HepG2 (cell line): ENCODE results near the gene SREBF1. TPM values are rescaled to one million over a fixed set of nuclear protein-coding genes. Genes with fewer than 3 reads are reported as not detected.
A peak's percentile ranks its signal among the peaks of the same experiment; 100 is the strongest.

Source experiments
- ATAD3A ChIP-seq: sonication (generic); formaldehyde crosslinking; IDR thresholded peaks from 2 replicates; pipeline ENCODE4 v1.4.0; 2020; ENCODE audit warnings: missing genetic modification reagents
- CREB1 ChIP-seq, 2 experiments: fragments of 450-650 bp in 1 of 2; IDR thresholded peaks; 2 replicates each; pipeline ENCODE4 v1.6.1; 2016 to 2017; ENCODE audit warnings: control low read depth in 1 of 2, mild to moderate bottlenecking in 1 of 2, missing compliant biosample characterization in 1 of 2, missing genetic modification characterization in 1 of 2
- ETV5 ChIP-seq: IDR thresholded peaks from 2 replicates; pipeline ENCODE4 v1.6.1; 2018; ENCODE audit warnings: missing biosample characterization, missing genetic modification reagents, inconsistent platforms, borderline replicate concordance
- FOXA3 ChIP-seq: IDR thresholded peaks from 2 replicates; pipeline ENCODE4 v1.6.1; 2016; ENCODE audit warnings: missing genetic modification reagents, missing compliant biosample characterization
- GABPB1 ChIP-seq: IDR thresholded peaks from 2 replicates; pipeline ENCODE4 v1.6.1; 2016; ENCODE audit warnings: mild to moderate bottlenecking, missing genetic modification reagents, moderate library complexity, missing compliant biosample characterization
- JUN ChIP-seq: sonication (generic); formaldehyde crosslinking; IDR thresholded peaks from 2 replicates; pipeline ENCODE4 v1.4.0; 2020; ENCODE audit warnings: mild to moderate bottlenecking, missing genetic modification reagents
- MAZ ChIP-seq, 2 experiments: sonication (generic) in 1 of 2; formaldehyde crosslinking in 1 of 2; IDR thresholded peaks; 2 replicates each; pipeline versions ENCODE4 v1.5.0 to v1.6.1; 2012 to 2020; ENCODE audit warnings: low read depth in 2 of 2, mild to moderate bottlenecking in 2 of 2, borderline replicate concordance in 1 of 2, improper control_type of control experiment in 1 of 2, low read length in 1 of 2, missing genetic modification reagents in 1 of 2, moderate library complexity in 1 of 2
- MEF2D ChIP-seq: sonication (generic); formaldehyde crosslinking; IDR thresholded peaks from 2 replicates; pipeline ENCODE4 v1.5.1; 2020; ENCODE audit warnings: mild to moderate bottlenecking, missing genetic modification reagents
- NR2F6 ChIP-seq, 2 experiments: IDR thresholded peaks; 2 replicates each; pipeline ENCODE4 v1.6.1; 2016; ENCODE audit warnings: antibody characterized with exemption in 1 of 2, mild to moderate bottlenecking in 1 of 2
- PHF8 ChIP-seq: sonication (generic); formaldehyde crosslinking; IDR thresholded peaks from 2 replicates; pipeline ENCODE4 v1.5.0; 2020; ENCODE audit warnings: missing genetic modification reagents
- RAD51 ChIP-seq: fragments of 450-650 bp; IDR thresholded peaks from 2 replicates; pipeline ENCODE4 v1.6.1; 2016; ENCODE audit warnings: borderline replicate concordance
- SP2 ChIP-seq: sonication (generic); formaldehyde crosslinking; IDR thresholded peaks from 2 replicates; pipeline ENCODE4 v1.5.1; 2020; ENCODE audit warnings: mild to moderate bottlenecking, missing genetic modification reagents
- ZFP90 ChIP-seq: sonication (generic); formaldehyde crosslinking; IDR thresholded peaks from 2 replicates; pipeline ENCODE4 v1.8.0; 2022; ENCODE audit warnings: missing genetic modification reagents, mild to moderate bottlenecking, inconsistent platforms, borderline replicate concordance
- ZNF331 ChIP-seq: sonication (generic); formaldehyde crosslinking; IDR thresholded peaks from 2 replicates; pipeline ENCODE4 v1.4.0; 2020; ENCODE audit warnings: missing genetic modification reagents
- ZNF567 ChIP-seq: sonication (generic); formaldehyde crosslinking; IDR thresholded peaks from 2 replicates; pipeline ENCODE4 v1.8.1; 2023; ENCODE audit warnings: mild to moderate bottlenecking, missing genetic modification reagents, borderline replicate concordance
- ZNF614 ChIP-seq: IDR thresholded peaks from 2 replicates; pipeline ENCODE4 v1.6.1; 2018; ENCODE audit warnings: missing biosample characterization, missing genetic modification reagents, inconsistent platforms, borderline replicate concordance
- polyA plus RNA-seq, 8 experiments: library from polyadenylated mRNA; depleted of rRNA in 3 of 8; stranded (reverse) in 7 of 8; unstranded in 1 of 8; fragments of >200 nt; fragmentation: Illumina TruSeq in 4 of 8; extraction: Trizol in 4 of 8; gene quantifications; 2 replicates each; pipeline versions ENCODE4 v1.2.1 to v1.2.3, GENCODE V29; 2011 to 2016; ENCODE audit warnings: low read depth in 4 of 8, missing spikeins in 1 of 8, mixed read lengths in 1 of 8; ENCODE audit not compliant: insufficient read depth in 1 of 8
- total RNA-seq, 5 experiments: library from RNA; depleted of rRNA; stranded (reverse); fragments of >200 nt; fragmentation: Illumina TruSeq; extraction: Trizol; gene quantifications; 2 replicates each; pipeline ENCODE4 v1.2.3, GENCODE V29; 2016; ENCODE audit warnings: low read depth in 1 of 5
- TF ChIP-seq, protein P1 (sequence below), 2 experiments: fragments of 450-650 bp in 1 of 2; sonication (generic) in 1 of 2; formaldehyde crosslinking in 1 of 2; IDR thresholded peaks; 2 replicates each; pipeline versions ENCODE4 v1.6.1 to v1.8.0; 2016 to 2022; ENCODE audit warnings: antibody characterized with exemption in 1 of 2, mild to moderate bottlenecking in 1 of 2, missing genetic modification reagents in 1 of 2
- TF ChIP-seq, protein P2 (sequence below): IDR thresholded peaks from 2 replicates; pipeline ENCODE4 v1.6.1; 2018; ENCODE audit warnings: missing genetic modification reagents, mild to moderate bottlenecking, missing compliant biosample characterization

Gene SREBF1
- total and polyA plus RNA-seq, 2 of the 13 experiments (the other 11 are each of a cell fraction or from before 2014, with no cell fraction given) = 34.3 to 38.0 TPM

DNA sequence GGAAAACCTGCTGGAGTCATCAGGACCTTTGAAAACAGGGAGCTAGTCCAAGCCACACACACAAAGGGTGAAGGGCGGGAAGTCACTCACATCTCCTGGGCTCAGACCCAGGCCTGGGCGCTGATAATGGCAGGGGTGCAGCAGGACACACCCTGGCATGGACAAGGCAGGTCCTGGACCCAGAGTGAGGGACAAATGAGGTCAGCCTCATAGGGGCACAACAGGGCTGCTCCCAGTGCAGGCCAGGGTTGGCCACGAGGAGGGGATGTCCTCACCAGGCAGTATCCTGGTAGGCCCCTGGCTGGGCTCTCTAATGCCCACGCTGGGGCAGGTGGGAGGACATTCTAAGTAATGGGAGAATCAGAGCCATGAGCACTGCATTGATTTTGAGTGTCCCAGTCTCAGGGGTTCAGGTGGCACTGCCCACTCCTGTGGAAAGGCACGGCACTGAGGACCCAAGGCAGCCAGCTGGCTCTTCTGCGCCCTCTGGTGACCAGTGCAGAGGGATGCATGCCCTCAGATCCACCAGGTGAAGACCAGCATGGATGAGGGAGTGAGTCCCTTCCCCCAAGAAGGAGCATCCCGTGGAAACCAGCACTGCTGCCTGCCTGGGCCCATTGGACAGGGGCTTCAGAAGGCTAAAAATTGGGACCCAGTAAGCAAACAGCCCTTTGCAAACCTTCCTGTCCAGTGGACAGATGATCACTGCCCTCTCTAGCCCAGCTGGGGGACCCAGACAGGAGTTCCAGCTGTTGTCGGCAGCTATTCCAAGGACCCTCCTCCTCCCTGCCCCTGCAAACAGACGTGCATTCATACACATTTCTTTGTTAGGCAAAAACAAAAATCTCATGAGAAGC is 23.4 kb upstream of the SREBF1 start (continued):
- TF ChIP-seq, protein P1, sequence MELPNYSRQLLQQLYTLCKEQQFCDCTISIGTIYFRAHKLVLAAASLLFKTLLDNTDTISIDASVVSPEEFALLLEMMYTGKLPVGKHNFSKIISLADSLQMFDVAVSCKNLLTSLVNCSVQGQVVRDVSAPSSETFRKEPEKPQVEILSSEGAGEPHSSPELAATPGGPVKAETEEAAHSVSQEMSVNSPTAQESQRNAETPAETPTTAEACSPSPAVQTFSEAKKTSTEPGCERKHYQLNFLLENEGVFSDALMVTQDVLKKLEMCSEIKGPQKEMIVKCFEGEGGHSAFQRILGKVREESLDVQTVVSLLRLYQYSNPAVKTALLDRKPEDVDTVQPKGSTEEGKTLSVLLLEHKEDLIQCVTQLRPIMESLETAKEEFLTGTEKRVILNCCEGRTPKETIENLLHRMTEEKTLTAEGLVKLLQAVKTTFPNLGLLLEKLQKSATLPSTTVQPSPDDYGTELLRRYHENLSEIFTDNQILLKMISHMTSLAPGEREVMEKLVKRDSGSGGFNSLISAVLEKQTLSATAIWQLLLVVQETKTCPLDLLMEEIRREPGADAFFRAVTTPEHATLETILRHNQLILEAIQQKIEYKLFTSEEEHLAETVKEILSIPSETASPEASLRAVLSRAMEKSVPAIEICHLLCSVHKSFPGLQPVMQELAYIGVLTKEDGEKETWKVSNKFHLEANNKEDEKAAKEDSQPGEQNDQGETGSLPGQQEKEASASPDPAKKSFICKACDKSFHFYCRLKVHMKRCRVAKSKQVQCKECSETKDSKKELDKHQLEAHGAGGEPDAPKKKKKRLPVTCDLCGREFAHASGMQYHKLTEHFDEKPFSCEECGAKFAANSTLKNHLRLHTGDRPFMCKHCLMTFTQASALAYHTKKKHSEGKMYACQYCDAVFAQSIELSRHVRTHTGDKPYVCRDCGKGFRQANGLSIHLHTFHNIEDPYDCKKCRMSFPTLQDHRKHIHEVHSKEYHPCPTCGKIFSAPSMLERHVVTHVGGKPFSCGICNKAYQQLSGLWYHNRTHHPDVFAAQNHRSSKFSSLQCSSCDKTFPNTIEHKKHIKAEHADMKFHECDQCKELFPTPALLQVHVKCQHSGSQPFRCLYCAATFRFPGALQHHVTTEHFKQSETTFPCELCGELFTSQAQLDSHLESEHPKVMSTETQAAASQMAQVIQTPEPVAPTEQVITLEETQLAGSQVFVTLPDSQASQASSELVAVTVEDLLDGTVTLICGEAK (IDR thresholded peaks at IDR 0.05) = no peak
- TF ChIP-seq, protein P1 (CRISPR knock-in tag; IDR thresholded peaks at IDR 0.05) = no peak
- TF ChIP-seq NR2F6 (IDR thresholded peaks at IDR 0.05) = no peak
- TF ChIP-seq NR2F6 (CRISPR knock-in tag; IDR thresholded peaks at IDR 0.05) = peak; percentile 54; the same call in 1 of the 2 replicates
- no peak for TF ChIP-seq ZNF567 (CRISPR knock-in tag)
- TF ChIP-seq ETV5 (CRISPR knock-in tag) = peak; percentile 24; the same call in 1 of the 2 replicates
- no peak for TF ChIP-seq SP2 (CRISPR knock-in tag)
- peak; percentile 33; the same call in 1 of the 2 replicates for TF ChIP-seq GABPB1 (CRISPR knock-in tag)
- TF ChIP-seq FOXA3 = 0 out of 2 replicates have a peak, but pooled peaks have one; percentile 13
- TF ChIP-seq ZFP90 (CRISPR knock-in tag) = no peak
- no peak for TF ChIP-seq ATAD3A
- no peak for TF ChIP-seq MEF2D (CRISPR knock-in tag)
- no peak for TF ChIP-seq JUN (CRISPR knock-in tag)
- TF ChIP-seq MAZ (IDR thresholded peaks at IDR 0.05; ENCODE audit: borderline replicate concordance, low read depth, low read length) = no peak
- no peak for TF ChIP-seq MAZ (CRISPR knock-in tag; IDR thresholded peaks at IDR 0.05; ENCODE audit: low read depth)
- TF ChIP-seq CREB1 (IDR thresholded peaks at IDR 0.05) = no peak
- no peak for TF ChIP-seq CREB1 (CRISPR knock-in tag; IDR thresholded peaks at IDR 0.05)
- no peak; the same call in 1 of the 2 replicates for TF ChIP-seq ZNF331 (CRISPR knock-in tag)
- no peak for TF ChIP-seq PHF8
- TF ChIP-seq, protein P2, sequence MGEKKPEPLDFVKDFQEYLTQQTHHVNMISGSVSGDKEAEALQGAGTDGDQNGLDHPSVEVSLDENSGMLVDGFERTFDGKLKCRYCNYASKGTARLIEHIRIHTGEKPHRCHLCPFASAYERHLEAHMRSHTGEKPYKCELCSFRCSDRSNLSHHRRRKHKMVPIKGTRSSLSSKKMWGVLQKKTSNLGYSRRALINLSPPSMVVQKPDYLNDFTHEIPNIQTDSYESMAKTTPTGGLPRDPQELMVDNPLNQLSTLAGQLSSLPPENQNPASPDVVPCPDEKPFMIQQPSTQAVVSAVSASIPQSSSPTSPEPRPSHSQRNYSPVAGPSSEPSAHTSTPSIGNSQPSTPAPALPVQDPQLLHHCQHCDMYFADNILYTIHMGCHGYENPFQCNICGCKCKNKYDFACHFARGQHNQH (CRISPR knock-in tag) = peak; percentile 28; the same call in 1 of the 2 replicates
- TF ChIP-seq RAD51 = no peak
- 0 out of 2 replicates have a peak, but pooled peaks have one; percentile 27 for TF ChIP-seq ZNF614
